Coronary artery (tissue), 2 donors: ENCODE data around the gene NT5C2.
"Not testable (repeated sequence)": the region's sequence is repeated elsewhere in the genome, so short reads cannot be mapped to it uniquely, and the experiment has no call there.

Experiments used
- DNase-seq: peaks from one replicate; pipeline ENCODE4 v3.0.0-alpha.2; 2017; ENCODE audit warnings: low spot score
- H3K27ac ChIP-seq, 2 donors: fragments of 200-600 bp; sonication (generic); one replicate each; pipeline ENCODE4 v1.5.1; 2016 to 2019
- H3K4me3 ChIP-seq: fragments of 200-600 bp; sonication (generic); 2 replicates; pipeline ENCODE4 v1.5.1; 2016; ENCODE audit warnings: mild to moderate bottlenecking, moderate library complexity
- CTCF ChIP-seq: fragments of 200-600 bp; sonication (generic); IDR thresholded peaks from one replicate; pipeline ENCODE4 v1.5.1; 2019; ENCODE audit warnings: antibody characterized with exemption

Gene NT5C2

GRCh38 chr10:103188853-103189252, 4.2 kb downstream of the NT5C2 start:
- no peak for DNase-seq
- peak overlapping the region in 1 of 2 donors; percentile 46 for H3K27ac ChIP-seq
- TF ChIP-seq CTCF: no peak
- H3K4me3 ChIP-seq: peak overlapping the region; percentile 45

DNA sequence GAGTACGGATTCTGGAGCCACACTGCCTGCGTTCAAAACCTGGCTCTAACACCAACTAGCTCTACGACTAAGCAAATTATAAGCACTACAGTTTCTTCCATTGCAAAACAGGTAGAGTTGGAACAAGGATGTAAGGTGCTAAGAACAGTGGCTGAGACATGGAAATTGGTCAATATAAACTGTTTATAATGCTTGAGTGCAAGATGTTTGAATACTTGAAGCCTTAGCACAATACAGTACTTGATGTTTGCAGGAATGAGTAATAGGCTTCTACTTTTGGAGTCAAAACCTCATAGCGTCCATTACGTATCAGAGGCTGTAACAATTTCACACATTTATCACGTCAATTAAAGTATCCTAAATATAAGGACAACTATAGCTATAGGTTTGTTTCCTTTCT, 6.9 kb downstream of the NT5C2 start:
- H3K4me3 ChIP-seq: no peak overlapping the region
- TF ChIP-seq CTCF: no peak
- no peak for DNase-seq
- no peak overlapping the region for H3K27ac ChIP-seq

GRCh38 chr10:103184615-103185014, 8.5 kb downstream of the NT5C2 start:
- TF ChIP-seq CTCF: no peak
- H3K4me3 ChIP-seq: no peak overlapping the region
- no peak for DNase-seq
- H3K27ac ChIP-seq: peak overlapping the region in 1 of 2 donors; percentile 30

- not testable (repeated sequence) for DNase-seq
- Histone ChIP-seq H3K4me3 (peak overlapping the region; percentile 46), H3K27ac (peak overlapping the region in 1 of 2 donors; percentile 30)
Measured at GRCh38 chr10:103183991-103184451, 9.1 kb downstream of the NT5C2 start.

GRCh38 chr10:103181244-103181643, 11.8 kb downstream of the NT5C2 start:
- no peak for TF ChIP-seq CTCF
- no peak for DNase-seq

GRCh38 chr10:103180491-103180890, 12.6 kb downstream of the NT5C2 start:
- TF ChIP-seq CTCF: no peak
- DNase-seq: no peak
- H3K27ac ChIP-seq: no peak overlapping the region
- H3K4me3 ChIP-seq: no peak overlapping the region

More at GRCh38 chr10:103181244-103181643, 11.8 kb downstream of the NT5C2 start:
- Histone ChIP-seq H3K27ac (peak overlapping the region; percentile 2 to 42), H3K4me3 (no peak overlapping the region)

DNA sequence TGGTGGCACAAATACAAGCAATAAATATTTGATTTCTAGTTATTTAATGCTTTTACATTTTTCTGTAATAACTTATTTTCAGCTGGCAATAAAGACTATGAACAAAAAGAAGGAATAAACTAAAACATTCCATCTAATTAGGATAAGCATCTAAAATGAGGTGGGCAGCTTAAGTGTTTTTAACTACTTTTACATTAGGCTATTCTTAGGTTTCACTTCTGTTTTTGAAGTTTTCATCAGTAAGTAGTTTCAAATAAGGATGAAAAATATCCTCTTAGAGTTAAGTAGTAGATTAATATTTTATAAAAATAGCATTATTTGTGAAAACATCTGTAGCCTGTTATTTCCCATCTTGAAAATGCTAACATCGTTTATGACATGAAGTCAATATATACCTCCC, 15.9 kb downstream of the NT5C2 start:
- H3K4me3 ChIP-seq: no peak overlapping the region
- no peak for TF ChIP-seq CTCF
- no peak for DNase-seq
- no peak overlapping the region for H3K27ac ChIP-seq
